SU-DHL-6 (cell line): ENCODE data around the gene ZNF292.

ENCODE experiments used
- CTCF ChIP-seq: fragments of 200-600 bp; sonication (generic); IDR thresholded peaks from one replicate; pipeline ENCODE4 v1.5.1; 2017; ENCODE audit warnings: antibody characterized with exemption, mild to moderate bottlenecking, low read length, moderate library complexity; ENCODE audit not compliant: insufficient read depth, poor library complexity, severe bottlenecking
- EZH2phosphoT487 ChIP-seq: fragments of 200-600 bp; sonication (generic), shearing (Covaris generic); conservative IDR thresholded peaks from 2 replicates; pipeline ENCODE4 v1.6.1; 2018; ENCODE audit warnings: mild to moderate bottlenecking, antibody characterized with exemption, low read length, moderate library complexity, mixed read lengths

GRCh38 chr6:87209812-87210211 is 54.4 kb downstream of the ZNF292 start:
- TF ChIP-seq CTCF (no peak), EZH2phosphoT487 (no peak)
